HG03558 (cell line): ENCODE data around the gene C10orf71.

Experiments
- ATAC-seq: cut with Tn5 transposase; IDR thresholded peaks from one replicate; pipeline ENCODE4 v1.9.1; 2021; ENCODE audit warnings: moderate number of reproducible peaks; ENCODE audit not compliant: unreplicated experiment; ENCODE audit errors: extremely low read depth

Gene C10orf71

DNA sequence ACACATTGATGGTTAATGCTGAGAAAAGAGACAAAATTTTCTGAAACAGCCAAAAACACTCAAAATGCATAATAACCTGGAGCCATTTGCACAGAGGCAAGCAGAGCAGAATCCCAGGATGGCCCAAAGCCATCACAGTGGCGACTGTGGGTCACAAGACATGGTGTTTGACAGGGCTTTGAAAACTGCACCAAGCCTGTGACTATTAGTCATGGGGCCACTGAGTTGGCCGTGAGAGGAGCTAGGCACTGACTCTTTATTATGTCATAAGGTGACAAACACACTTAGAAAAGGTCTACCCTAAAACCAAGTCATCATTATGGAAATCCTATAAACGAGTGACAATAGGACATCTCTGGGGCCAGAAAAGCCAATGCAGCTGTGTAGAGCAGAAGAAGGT lies 73.0 kb downstream of the C10orf71 start:
- no peak for ATAC-seq

DNA sequence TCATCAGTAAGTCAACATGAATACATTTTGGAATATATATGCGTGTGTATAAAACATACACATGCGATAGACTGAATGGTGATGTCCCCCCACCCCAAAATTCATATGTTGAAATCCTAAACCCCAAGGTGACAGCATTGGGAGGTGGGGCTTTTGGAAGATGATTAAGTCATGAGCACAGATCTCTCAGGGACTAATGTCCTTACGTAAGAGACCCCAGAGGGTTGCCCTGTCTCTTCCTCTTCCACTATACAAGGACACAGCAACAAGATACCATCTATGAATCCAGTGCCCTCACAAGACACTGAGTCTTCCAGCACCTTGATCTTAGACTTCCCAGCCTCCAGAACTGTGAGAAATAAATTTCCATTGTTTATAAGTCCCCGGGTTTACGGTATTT lies 74.4 kb downstream of the C10orf71 start:
- ATAC-seq, result no peak

DNA sequence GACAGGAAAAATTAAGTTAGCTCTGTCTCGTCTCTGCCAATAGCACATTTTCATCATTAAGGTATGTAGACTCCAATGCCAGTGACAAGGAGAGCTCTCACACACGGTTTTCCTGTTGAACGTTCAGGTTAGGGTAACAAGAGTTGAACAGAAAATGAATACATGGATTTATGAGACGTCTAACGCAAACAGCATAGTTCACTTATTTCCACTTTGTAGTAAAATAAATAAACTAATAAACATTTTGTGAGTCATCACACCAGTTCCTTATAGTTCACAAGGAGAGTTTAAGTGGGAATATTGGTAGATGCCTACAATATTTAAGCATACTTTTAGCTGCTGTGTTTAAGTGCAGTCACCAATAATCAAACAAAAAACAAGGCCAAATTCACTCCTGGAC lies 75.8 kb downstream of the C10orf71 start:
- ATAC-seq, result no peak

DNA sequence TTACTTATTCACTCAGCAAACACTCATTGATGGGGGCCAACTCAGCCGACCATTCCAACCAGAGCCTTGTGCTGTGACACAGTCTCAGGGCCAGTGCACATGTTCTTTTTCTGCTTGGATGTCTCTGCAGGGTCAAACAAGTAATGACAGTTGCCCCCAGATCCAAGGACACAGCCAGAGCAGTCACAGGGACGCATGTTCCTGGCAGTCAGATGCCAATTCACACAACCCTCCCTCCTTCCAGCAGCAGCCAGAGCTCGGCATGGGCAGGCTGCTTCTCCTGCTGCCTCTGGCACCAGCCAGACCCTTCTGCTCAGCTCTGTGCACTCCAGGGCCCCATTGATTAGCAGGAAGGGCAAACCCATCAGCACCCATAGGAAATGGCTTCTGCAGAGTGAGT lies 76.6 kb downstream of the C10orf71 start:
- ATAC-seq, result no peak
